ENCODE results near the gene F11. TPM values are rescaled to one million over a fixed set of nuclear protein-coding genes. Genes with fewer than 3 reads are reported as not detected.
"Not testable (repeated sequence)": the region's sequence is repeated elsewhere in the genome, so short reads cannot be mapped to it uniquely, and the experiment has no call there.

F11 gene
- total RNA-seq, 1 experiment from 2014 or later, result 0.38 TPM

DNA sequence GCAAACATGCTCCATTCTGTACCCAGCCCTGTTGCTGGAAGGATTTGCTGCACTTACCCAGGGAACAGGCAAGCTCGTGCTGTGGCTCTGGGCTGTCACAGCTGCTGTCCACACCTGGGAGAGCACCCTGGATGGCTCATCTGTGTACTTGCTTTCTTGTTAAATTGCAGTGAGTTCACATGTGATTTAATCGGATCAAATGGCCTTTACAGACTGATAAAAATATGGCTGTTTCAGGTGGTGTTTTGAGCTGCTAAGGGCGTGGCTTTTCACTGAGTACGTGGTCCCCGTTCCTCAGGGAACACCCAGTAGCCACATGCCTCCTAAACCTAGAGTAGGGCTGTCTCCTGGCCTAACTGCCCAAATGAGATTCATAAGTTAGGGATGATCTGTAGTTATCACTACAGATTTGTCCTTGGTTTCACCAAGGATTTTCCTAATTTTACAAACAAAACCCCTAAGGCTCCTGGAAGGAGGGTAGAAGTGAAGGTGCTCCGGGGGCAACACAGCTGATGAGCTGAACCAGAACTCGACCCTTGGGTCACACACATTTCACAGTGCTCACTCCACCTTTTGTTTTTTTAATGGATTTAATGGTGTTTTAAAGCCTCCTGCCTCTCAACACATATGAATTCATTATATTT lies 25.0 kb upstream of the F11 start:
- no peaks in the 10 kb centered on the region for H3K36me3 Mint-ChIP-seq (ENCODE audit: insufficient read depth, unreplicated experiment)
- no peak overlapping the region for H3K4me3 Mint-ChIP-seq (ENCODE audit: low read depth, unreplicated experiment)
- H3K27me3 Mint-ChIP-seq (ENCODE audit: unreplicated experiment), result no peaks in the 10 kb centered on the region
- intact Hi-C loops (cut with micrococcal nuclease; ENCODE audit: unreplicated experiment), result no loop called here
- H3K27ac Mint-ChIP-seq (ENCODE audit: unreplicated experiment), result no peak overlapping the region
- no TSS peak for BruUV-seq (replicated peaks)
- TF ChIP-seq, protein P1, sequence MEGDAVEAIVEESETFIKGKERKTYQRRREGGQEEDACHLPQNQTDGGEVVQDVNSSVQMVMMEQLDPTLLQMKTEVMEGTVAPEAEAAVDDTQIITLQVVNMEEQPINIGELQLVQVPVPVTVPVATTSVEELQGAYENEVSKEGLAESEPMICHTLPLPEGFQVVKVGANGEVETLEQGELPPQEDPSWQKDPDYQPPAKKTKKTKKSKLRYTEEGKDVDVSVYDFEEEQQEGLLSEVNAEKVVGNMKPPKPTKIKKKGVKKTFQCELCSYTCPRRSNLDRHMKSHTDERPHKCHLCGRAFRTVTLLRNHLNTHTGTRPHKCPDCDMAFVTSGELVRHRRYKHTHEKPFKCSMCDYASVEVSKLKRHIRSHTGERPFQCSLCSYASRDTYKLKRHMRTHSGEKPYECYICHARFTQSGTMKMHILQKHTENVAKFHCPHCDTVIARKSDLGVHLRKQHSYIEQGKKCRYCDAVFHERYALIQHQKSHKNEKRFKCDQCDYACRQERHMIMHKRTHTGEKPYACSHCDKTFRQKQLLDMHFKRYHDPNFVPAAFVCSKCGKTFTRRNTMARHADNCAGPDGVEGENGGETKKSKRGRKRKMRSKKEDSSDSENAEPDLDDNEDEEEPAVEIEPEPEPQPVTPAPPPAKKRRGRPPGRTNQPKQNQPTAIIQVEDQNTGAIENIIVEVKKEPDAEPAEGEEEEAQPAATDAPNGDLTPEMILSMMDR (IDR thresholded peaks at IDR 0.05; ENCODE audit: unreplicated experiment), result no peak
- DNase-seq, result no peak
- CTCF ChIA-PET, result no interaction called here
- no peaks in the 10 kb centered on the region for H3K4me1 Mint-ChIP-seq (ENCODE audit: low read depth, unreplicated experiment)
- H3K9me3 Mint-ChIP-seq (ENCODE audit: low read depth, unreplicated experiment), result no peaks in the 10 kb centered on the region

GRCh38 chr4:186241616-186242015 lies 24.4 kb upstream of the F11 start:
- H3K27ac Mint-ChIP-seq (ENCODE audit: unreplicated experiment), result no peak overlapping the region

DNA sequence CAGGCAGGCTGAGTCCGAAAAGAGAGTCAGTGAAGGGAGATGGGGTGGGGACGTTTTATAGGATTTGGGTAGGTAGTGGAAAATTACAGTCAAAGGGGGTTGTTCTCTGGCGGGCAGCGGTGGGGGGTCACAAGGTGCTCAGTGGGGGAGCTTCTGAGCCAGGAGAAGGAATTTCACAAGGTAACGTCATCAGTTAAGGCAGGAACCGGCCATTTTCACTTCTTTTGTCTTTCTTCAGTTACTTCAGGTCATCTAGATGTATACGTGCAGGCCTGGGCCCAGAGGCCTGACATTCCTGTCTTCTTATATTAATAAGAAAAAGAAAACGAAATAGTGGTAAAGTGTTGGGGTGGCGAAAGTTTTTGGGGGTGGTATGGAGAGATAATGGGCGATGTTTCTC lies 24.0 kb upstream of the F11 start:
- H3K27ac Mint-ChIP-seq (ENCODE audit: unreplicated experiment); H3K9me3 Mint-ChIP-seq (ENCODE audit: low read depth, unreplicated experiment); H3K4me1 Mint-ChIP-seq (ENCODE audit: low read depth, unreplicated experiment); H3K27me3 Mint-ChIP-seq (ENCODE audit: unreplicated experiment); DNase-seq; intact Hi-C loops (cut with micrococcal nuclease; ENCODE audit: unreplicated experiment); BruUV-seq (replicated peaks); H3K36me3 Mint-ChIP-seq (ENCODE audit: insufficient read depth, unreplicated experiment); H3K4me3 Mint-ChIP-seq (ENCODE audit: low read depth, unreplicated experiment); CTCF ChIA-PET: not testable (repeated sequence)

More at GRCh38 chr4:186241616-186242015, 24.4 kb upstream of the F11 start:
- Mint-ChIP-seq H3K9me3 (ENCODE audit: low read depth, unreplicated experiment) (no peaks in the 10 kb centered on the region), H3K27me3 (ENCODE audit: unreplicated experiment) (no peaks in the 10 kb centered on the region), H3K36me3 (ENCODE audit: insufficient read depth, unreplicated experiment) (no peaks in the 10 kb centered on the region), H3K4me1 (ENCODE audit: low read depth, unreplicated experiment) (no peaks in the 10 kb centered on the region), H3K4me3 (ENCODE audit: low read depth, unreplicated experiment) (no peak overlapping the region)
- CTCF ChIA-PET, result no interaction called here
- no peak for DNase-seq
- TF ChIP-seq, protein P1 (IDR thresholded peaks at IDR 0.05; ENCODE audit: unreplicated experiment), result no peak
- no TSS peak for BruUV-seq (replicated peaks)
- intact Hi-C loops (cut with micrococcal nuclease; ENCODE audit: unreplicated experiment), result no loop called here

- intact Hi-C loops (cut with micrococcal nuclease; ENCODE audit: unreplicated experiment), result no loop called here
- Mint-ChIP-seq H3K9me3 (ENCODE audit: low read depth, unreplicated experiment) (no peaks in the 10 kb centered on the region), H3K27ac (ENCODE audit: unreplicated experiment) (no peak overlapping the region), H3K4me1 (ENCODE audit: low read depth, unreplicated experiment) (no peaks in the 10 kb centered on the region), H3K27me3 (ENCODE audit: unreplicated experiment) (no peaks in the 10 kb centered on the region), H3K36me3 (ENCODE audit: insufficient read depth, unreplicated experiment) (no peaks in the 10 kb centered on the region), H3K4me3 (ENCODE audit: low read depth, unreplicated experiment) (no peak overlapping the region)
- no TSS peak for BruUV-seq (replicated peaks)
- CTCF ChIA-PET, result no interaction called here
- no peak for DNase-seq
- TF ChIP-seq, protein P1 (IDR thresholded peaks at IDR 0.05; ENCODE audit: unreplicated experiment), result no peak
These were observed 22.7 kb upstream of the F11 start for GRCh38 chr4:186243331-186243730.

- intact Hi-C loops (cut with micrococcal nuclease; ENCODE audit: unreplicated experiment), result no loop called here
- no TSS peak for BruUV-seq (replicated peaks)
- DNase-seq, result no peak
- Mint-ChIP-seq H3K27ac (ENCODE audit: unreplicated experiment) (no peak overlapping the region), H3K27me3 (ENCODE audit: unreplicated experiment) (no peaks in the 10 kb centered on the region), H3K36me3 (ENCODE audit: insufficient read depth, unreplicated experiment) (no peaks in the 10 kb centered on the region), H3K4me1 (ENCODE audit: low read depth, unreplicated experiment) (no peaks in the 10 kb centered on the region), H3K9me3 (ENCODE audit: low read depth, unreplicated experiment) (no peaks in the 10 kb centered on the region), H3K4me3 (ENCODE audit: low read depth, unreplicated experiment) (no peak overlapping the region)
- TF ChIP-seq, protein P1 (IDR thresholded peaks at IDR 0.05; ENCODE audit: unreplicated experiment), result no peak
- CTCF ChIA-PET, result no interaction called here
These were observed 21.2 kb upstream of the F11 start for GRCh38 chr4:186244835-186245234.

GRCh38 chr4:186247062-186247752 lies 18.8 kb upstream of the F11 start:
- CTCF ChIA-PET; H3K4me1 Mint-ChIP-seq (ENCODE audit: low read depth, unreplicated experiment); H3K4me3 Mint-ChIP-seq (ENCODE audit: low read depth, unreplicated experiment); H3K27me3 Mint-ChIP-seq (ENCODE audit: unreplicated experiment); intact Hi-C loops (cut with micrococcal nuclease; ENCODE audit: unreplicated experiment); BruUV-seq (replicated peaks); DNase-seq; H3K9me3 Mint-ChIP-seq (ENCODE audit: low read depth, unreplicated experiment); H3K27ac Mint-ChIP-seq (ENCODE audit: unreplicated experiment); H3K36me3 Mint-ChIP-seq (ENCODE audit: insufficient read depth, unreplicated experiment): not testable (repeated sequence)
